Suppressor macrophage (primary cell): ENCODE results near the gene GFRA4.

ENCODE experiments used
- DNase-seq, 4 experiments: peaks; one replicate each; pipeline ENCODE4 v3.0.0-alpha.2; 2020 to 2022

GFRA4 gene

DNA sequence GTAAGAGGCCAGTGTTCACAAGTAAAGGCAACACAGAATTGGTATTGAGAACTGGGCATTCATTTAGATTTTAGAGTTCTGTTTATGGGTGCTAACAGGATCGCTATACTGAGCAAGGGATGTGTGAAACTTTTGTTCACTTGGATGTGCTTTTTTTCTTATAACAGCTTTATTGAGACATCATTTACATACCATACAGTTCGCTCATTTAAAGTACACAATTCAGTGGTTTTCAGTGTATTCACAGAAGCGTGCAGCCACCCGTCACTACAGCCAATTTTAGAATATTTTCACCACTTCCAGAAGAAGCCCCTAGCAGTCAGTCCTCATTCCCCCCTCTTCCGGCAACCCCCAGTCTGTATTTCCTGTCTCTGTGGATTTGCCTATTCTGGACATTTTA, 48.7 kb downstream of the GFRA4 start:
- DNase-seq = no peak

DNA sequence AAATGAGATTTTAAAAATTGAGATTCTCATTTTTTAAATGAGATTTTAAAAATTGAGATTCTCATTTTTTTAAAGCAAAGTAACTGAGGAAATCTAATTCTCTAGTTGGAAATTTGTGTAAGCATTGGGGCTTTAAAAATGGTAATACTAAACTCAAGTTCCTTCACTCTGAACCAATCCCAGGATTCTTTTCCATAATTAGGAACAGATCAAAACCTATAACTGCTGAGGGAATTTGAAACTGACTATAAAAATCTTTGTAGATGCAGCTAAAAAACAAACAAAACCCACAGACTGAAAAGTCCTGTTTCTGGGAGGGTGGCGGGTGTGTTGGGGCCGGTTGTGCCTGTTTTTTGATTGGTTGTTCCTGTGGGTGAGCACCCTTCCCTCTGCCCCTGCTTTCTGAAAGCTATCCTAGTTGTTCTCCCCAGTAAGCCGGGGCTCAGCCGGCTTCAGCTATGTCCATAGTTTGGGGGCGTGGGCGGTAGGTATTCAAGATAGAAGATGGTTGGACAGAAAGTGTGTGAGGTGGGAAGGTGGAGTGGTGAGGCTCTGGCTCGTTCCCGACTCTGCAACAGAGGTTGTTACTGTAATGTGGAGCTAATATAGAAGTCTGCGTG, 49.3 kb downstream of the GFRA4 start:
- no peak for DNase-seq

DNA sequence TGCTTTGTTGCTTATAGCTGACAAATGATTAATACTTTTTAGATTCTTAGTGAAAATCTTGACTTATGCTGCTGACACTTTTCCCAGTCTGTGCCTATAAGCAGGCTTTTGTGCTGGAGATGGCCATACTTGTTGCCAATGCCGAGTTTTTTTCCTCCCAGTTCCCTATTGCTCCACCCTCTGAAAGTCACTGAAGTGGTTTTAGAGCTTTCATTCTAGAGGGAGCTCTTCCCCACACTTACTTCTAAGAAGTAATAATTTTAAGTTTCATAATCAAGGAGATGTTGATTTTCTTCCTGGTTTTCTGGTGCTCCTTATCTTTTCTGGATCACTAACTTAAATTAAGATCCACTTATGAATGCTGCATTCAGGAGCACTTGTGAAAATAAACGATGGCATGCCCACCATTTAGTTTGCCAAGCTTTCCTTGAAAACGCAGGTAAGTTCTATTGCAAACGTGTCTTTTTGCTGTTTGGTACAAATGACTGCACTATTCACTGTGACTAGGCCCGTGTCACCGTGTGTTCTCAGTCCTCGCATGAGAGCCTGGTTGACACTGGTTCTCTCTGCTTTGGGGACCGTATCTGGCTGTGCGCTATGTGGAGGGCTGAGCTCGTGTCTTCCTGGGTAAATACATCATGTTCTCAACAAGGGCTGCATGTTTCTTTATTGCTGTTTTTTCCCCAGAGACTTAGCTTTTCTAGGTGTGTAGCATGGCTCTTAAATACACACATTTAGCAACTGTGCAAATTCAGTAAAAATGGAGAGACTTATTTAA, 50.2 kb downstream of the GFRA4 start:
- peak in 2 of 4 experiments; percentile 5 to 9 for DNase-seq

DNA sequence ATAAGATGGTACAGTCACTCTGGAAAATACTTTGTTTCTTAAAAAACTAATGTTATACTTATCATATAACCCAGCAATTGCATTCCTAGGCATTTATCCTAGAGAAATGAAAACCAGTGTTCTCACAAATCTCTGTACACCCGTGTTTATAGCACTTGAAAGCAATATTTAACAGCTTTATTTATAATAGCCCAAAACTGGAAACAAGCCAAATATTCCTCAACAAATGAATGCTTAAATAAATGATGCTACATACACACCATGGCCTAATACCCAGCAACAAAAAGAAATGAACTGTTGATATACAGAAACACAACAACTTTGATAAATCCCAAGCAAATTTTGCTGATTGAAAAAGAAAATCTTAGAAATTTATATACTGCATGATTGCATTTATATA, 51.3 kb downstream of the GFRA4 start:
- no peak for DNase-seq
